ENCODE results near the gene ZNF229. TPM values are rescaled to one million over a fixed set of nuclear protein-coding genes. Genes with fewer than 3 reads are reported as not detected.
"Not testable (repeated sequence)": the region's sequence is repeated elsewhere in the genome, so short reads cannot be mapped to it uniquely, and the experiment has no call there.

The ZNF229 gene
- total RNA-seq, 1 donor from 2014 or later, result 9.8 TPM

DNA sequence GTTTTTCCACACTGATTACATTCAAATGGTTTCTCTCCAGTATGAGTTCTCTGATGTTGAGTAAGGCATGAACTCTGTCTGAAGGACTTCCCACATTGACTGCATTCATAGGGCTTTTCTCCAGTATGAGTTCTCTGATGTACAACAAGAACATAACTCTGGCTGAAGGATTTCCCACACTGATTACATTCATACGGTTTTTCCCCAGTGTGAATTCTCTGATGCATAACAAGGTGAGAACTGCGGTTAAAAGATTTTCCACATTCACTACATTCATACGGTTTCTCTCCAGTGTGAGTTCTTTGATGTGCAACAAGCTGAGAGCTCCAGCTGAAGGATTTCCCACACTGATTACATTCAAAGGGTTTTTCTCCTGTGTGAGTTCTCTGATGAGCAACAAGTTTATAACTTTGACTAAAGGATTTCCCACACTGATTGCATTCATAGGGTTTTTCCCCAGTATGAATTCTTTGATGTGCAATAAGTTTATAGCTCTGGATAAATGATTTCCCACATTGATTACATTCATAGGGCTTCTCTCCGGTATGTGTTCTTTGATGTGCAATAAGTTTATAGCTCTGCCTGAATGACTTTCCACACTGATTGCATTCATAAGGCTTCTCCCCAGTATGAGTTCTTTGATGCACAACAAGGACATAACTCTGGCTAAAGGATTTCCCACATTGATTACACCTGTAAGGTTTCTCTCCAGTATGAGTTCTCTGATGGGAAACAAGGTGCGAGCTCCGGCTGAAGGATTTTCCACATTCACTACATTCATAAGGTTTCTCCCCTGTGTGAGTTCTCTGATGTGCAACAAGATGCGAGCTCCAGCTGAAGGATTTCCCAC lies 28.5 kb upstream of the ZNF229 start:
- peaks cover 85% of the 10 kb centered on the region for H3K36me3 Mint-ChIP-seq (ENCODE audit: low read depth, unreplicated experiment)
- DNase-seq (ENCODE audit: low read depth) (peak; percentile 15), FAIRE-seq (peak; percentile 75)
- TF ChIP-seq EZH2 (IDR thresholded peaks at IDR 0.05; ENCODE audit: insufficient read depth, low read length) (no peak), CTCF (IDR thresholded peaks at IDR 0.05; ENCODE audit: insufficient read depth, low read depth, low read length) (no peak)
- H3K36me3 ChIP-seq (ENCODE audit: insufficient read depth, low read length), result peaks cover 43% of the 10 kb centered on the region
- H3K4me3 ChIP-seq (ENCODE audit: insufficient read depth, low read depth, low read length), result no peak overlapping the region
- no peak overlapping the region for H3K27ac Mint-ChIP-seq (ENCODE audit: unreplicated experiment)
- H3K4me3 Mint-ChIP-seq (ENCODE audit: unreplicated experiment), result no peak overlapping the region
- H4K20me1 ChIP-seq (ENCODE audit: insufficient read depth, low read length), result no peaks in the 10 kb centered on the region
- no peaks in the 10 kb centered on the region for H3K79me2 ChIP-seq (ENCODE audit: insufficient read depth, low read length)
- no peak overlapping the region for H2AFZ ChIP-seq (ENCODE audit: low read depth, low read length)
- peaks cover 98% of the 10 kb centered on the region for H3K9me3 Mint-ChIP-seq (ENCODE audit: unreplicated experiment)
- no peak overlapping the region for H3K9ac ChIP-seq (ENCODE audit: low read length)
- H3K27me3 ChIP-seq (ENCODE audit: insufficient read depth, low read length), result no peaks in the 10 kb centered on the region
- no peaks in the 10 kb centered on the region for H3K4me1 Mint-ChIP-seq (ENCODE audit: low read depth, unreplicated experiment)
- H3K27me3 Mint-ChIP-seq (ENCODE audit: low read depth, unreplicated experiment), result no peaks in the 10 kb centered on the region
- H3K27ac ChIP-seq (ENCODE audit: low read depth, low read length), result no peak overlapping the region
- no peak overlapping the region for H3K4me2 ChIP-seq (ENCODE audit: low read length)
- H3K9me3 ChIP-seq (ENCODE audit: insufficient read depth, low read depth, low read length), result peaks cover 91% of the 10 kb centered on the region
- no peaks in the 10 kb centered on the region for H3K4me1 ChIP-seq (ENCODE audit: insufficient read depth, low read length)

GRCh38 chr19:44468730-44469129 lies 20.5 kb upstream of the ZNF229 start:
- not testable (repeated sequence) for H3K27me3 ChIP-seq (ENCODE audit: insufficient read depth, low read length); H3K27ac Mint-ChIP-seq (ENCODE audit: unreplicated experiment); H2AFZ ChIP-seq (ENCODE audit: low read depth, low read length); H3K36me3 ChIP-seq (ENCODE audit: insufficient read depth, low read length); H3K4me3 ChIP-seq (ENCODE audit: insufficient read depth, low read depth, low read length); H3K4me2 ChIP-seq (ENCODE audit: low read length); FAIRE-seq; H3K79me2 ChIP-seq (ENCODE audit: insufficient read depth, low read length); H3K9ac ChIP-seq (ENCODE audit: low read length); H3K27me3 Mint-ChIP-seq (ENCODE audit: low read depth, unreplicated experiment); H4K20me1 ChIP-seq (ENCODE audit: insufficient read depth, low read length); DNase-seq (ENCODE audit: low read depth); H3K4me1 ChIP-seq (ENCODE audit: insufficient read depth, low read length); H3K4me1 Mint-ChIP-seq (ENCODE audit: low read depth, unreplicated experiment); H3K4me3 Mint-ChIP-seq (ENCODE audit: unreplicated experiment); H3K27ac ChIP-seq (ENCODE audit: low read depth, low read length)
- Mint-ChIP-seq H3K9me3 (ENCODE audit: unreplicated experiment) (peaks cover 72% of the 10 kb centered on the region), H3K36me3 (ENCODE audit: low read depth, unreplicated experiment) (peaks cover 13% of the 10 kb centered on the region)
- H3K9me3 ChIP-seq (ENCODE audit: insufficient read depth, low read depth, low read length), result peaks cover 35% of the 10 kb centered on the region

DNA sequence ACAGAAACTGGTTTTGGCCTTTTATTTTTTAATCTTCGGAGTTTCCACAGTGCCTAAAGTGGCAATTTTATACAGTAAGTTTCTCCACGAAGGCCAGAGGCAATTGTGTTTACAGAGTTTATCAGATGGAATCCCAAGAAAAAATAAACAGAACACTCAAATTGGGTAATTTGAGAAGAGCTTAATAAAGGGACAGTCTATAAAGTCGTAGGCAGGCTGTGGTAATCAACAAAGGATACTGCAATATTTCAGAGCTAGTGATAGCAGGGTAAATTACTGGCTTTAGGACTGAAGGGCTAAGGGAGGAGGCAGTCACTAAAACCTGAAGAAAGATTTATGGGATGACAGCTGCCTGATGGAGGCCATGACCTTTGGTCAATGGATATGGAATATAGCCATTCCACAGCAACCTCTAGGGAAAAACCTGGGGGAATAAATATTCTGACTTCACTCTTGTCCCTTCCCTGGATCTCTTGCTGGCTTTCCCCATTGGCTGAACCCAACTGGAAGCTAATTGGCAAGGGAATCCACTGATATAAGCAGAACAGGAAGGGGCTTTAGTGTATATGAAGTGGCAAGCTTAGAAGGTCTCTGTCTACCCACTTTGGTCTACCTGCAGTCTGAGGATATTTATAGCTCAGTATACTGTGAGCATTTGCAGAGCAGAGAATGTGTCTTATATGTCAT lies 14.5 kb upstream of the ZNF229 start:
- not testable (repeated sequence) for H2AFZ ChIP-seq (ENCODE audit: low read depth, low read length); H3K79me2 ChIP-seq (ENCODE audit: insufficient read depth, low read length); H3K9ac ChIP-seq (ENCODE audit: low read length); H3K27me3 ChIP-seq (ENCODE audit: insufficient read depth, low read length); H3K36me3 Mint-ChIP-seq (ENCODE audit: low read depth, unreplicated experiment); H3K27me3 Mint-ChIP-seq (ENCODE audit: low read depth, unreplicated experiment); H4K20me1 ChIP-seq (ENCODE audit: insufficient read depth, low read length); H3K4me1 Mint-ChIP-seq (ENCODE audit: low read depth, unreplicated experiment); H3K27ac Mint-ChIP-seq (ENCODE audit: unreplicated experiment); H3K4me1 ChIP-seq (ENCODE audit: insufficient read depth, low read length); H3K27ac ChIP-seq (ENCODE audit: low read depth, low read length); H3K4me2 ChIP-seq (ENCODE audit: low read length); H3K4me3 ChIP-seq (ENCODE audit: insufficient read depth, low read depth, low read length); H3K9me3 ChIP-seq (ENCODE audit: insufficient read depth, low read depth, low read length); H3K36me3 ChIP-seq (ENCODE audit: insufficient read depth, low read length); H3K4me3 Mint-ChIP-seq (ENCODE audit: unreplicated experiment); FAIRE-seq; DNase-seq (ENCODE audit: low read depth)
- H3K9me3 Mint-ChIP-seq (ENCODE audit: unreplicated experiment), result peaks cover 39% of the 10 kb centered on the region

GRCh38 chr19:44456016-44456415 lies 7.7 kb upstream of the ZNF229 start:
- not testable (repeated sequence) for H3K9me3 ChIP-seq (ENCODE audit: insufficient read depth, low read depth, low read length); H3K27me3 Mint-ChIP-seq (ENCODE audit: low read depth, unreplicated experiment); H3K9ac ChIP-seq (ENCODE audit: low read length); H3K4me1 ChIP-seq (ENCODE audit: insufficient read depth, low read length); H3K36me3 Mint-ChIP-seq (ENCODE audit: low read depth, unreplicated experiment); H3K27ac ChIP-seq (ENCODE audit: low read depth, low read length); FAIRE-seq; H4K20me1 ChIP-seq (ENCODE audit: insufficient read depth, low read length); H3K4me3 ChIP-seq (ENCODE audit: insufficient read depth, low read depth, low read length); H3K4me3 Mint-ChIP-seq (ENCODE audit: unreplicated experiment); H3K4me2 ChIP-seq (ENCODE audit: low read length); DNase-seq (ENCODE audit: low read depth); H3K27ac Mint-ChIP-seq (ENCODE audit: unreplicated experiment); H2AFZ ChIP-seq (ENCODE audit: low read depth, low read length); H3K36me3 ChIP-seq (ENCODE audit: insufficient read depth, low read length); H3K27me3 ChIP-seq (ENCODE audit: insufficient read depth, low read length); H3K4me1 Mint-ChIP-seq (ENCODE audit: low read depth, unreplicated experiment); H3K79me2 ChIP-seq (ENCODE audit: insufficient read depth, low read length)
- H3K9me3 Mint-ChIP-seq (ENCODE audit: unreplicated experiment), result peaks cover 29% of the 10 kb centered on the region
